GM12801 (cell line): ENCODE data around the gene SLC35G6.

ENCODE experiments used
- CTCF ChIP-seq: IDR thresholded peaks from one replicate; pipeline ENCODE4 v1.5.1; 2011; ENCODE audit warnings: control low read depth; ENCODE audit not compliant: insufficient read length; ENCODE audit errors: extremely low read depth

The SLC35G6 gene

GRCh38 chr17:7523033-7523432, 41.8 kb downstream of the SLC35G6 start:
- TF ChIP-seq CTCF, result no peak

GRCh38 chr17:7528842-7529241, 47.6 kb downstream of the SLC35G6 start:
- TF ChIP-seq CTCF, result no peak

GRCh38 chr17:7530023-7530900, 49.0 kb downstream of the SLC35G6 start:
- TF ChIP-seq CTCF, result no peak
